GM13977 (cell line): ENCODE results near the gene AMPH.

Experiments
- DNase-seq: peaks from one replicate; pipeline ENCODE4 v3.0.0; 2012; ENCODE audit warnings: low spot score
- CTCF ChIP-seq: IDR thresholded peaks from 2 replicates; pipeline ENCODE4 v1.5.1; 2012; ENCODE audit warnings: mild to moderate bottlenecking, control low read depth; ENCODE audit not compliant: insufficient read depth; ENCODE audit errors: extremely low read depth, missing control alignments
- in situ Hi-C: fragments of 300-500 bp; cut with MboI; formaldehyde crosslinking; loops from one replicate; pipeline ENCODE4 v1.12.0; 2022; ENCODE audit warnings: low sequenced_read_pairs, low pct_unique_long_range_greater_than_20kb, mixed read lengths, inconsistent platforms; ENCODE audit not compliant: unreplicated experiment

Gene AMPH

GRCh38 chr7:38482521-38482920 lies 148.7 kb downstream of the AMPH start:
- in situ Hi-C loops: no loop called here
- DNase-seq: no peak
- TF ChIP-seq CTCF: no peak

GRCh38 chr7:38481401-38481800 lies 149.8 kb downstream of the AMPH start:
- no peak for TF ChIP-seq CTCF
- in situ Hi-C loops: no loop called here
- DNase-seq: no peak

- in situ Hi-C loops: no loop called here
- DNase-seq: no peak
Observed at GRCh38 chr7:38478404-38478803, 152.8 kb downstream of the AMPH start.

GRCh38 chr7:38477333-38477732 lies 153.8 kb downstream of the AMPH start:
- TF ChIP-seq CTCF: no peak
- in situ Hi-C loops: no loop called here
- DNase-seq: no peak

More at GRCh38 chr7:38478404-38478803, 152.8 kb downstream of the AMPH start:
- no peak for TF ChIP-seq CTCF

- DNase-seq: no peak
- in situ Hi-C loops: no loop called here
- TF ChIP-seq CTCF: no peak
Observed at GRCh38 chr7:38476764-38477163, 154.4 kb downstream of the AMPH start.

GRCh38 chr7:38465956-38466355 lies 165.2 kb downstream of the AMPH start:
- no peak for DNase-seq
- in situ Hi-C loops: no loop called here
- TF ChIP-seq CTCF: no peak
